H1 (cell line): ENCODE measurements around the gene GNAS. TPM values are rescaled to one million over a fixed set of nuclear protein-coding genes. Genes with fewer than 3 reads are reported as not detected.

Source experiments
- BRCA1 ChIP-seq: IDR thresholded peaks from 2 replicates; pipeline ENCODE4 v1.6.1; 2012; ENCODE audit warnings: low read depth, low read length, improper control_type of control experiment
- CBX5 ChIP-seq: fragments of 300-800, 300-1000 bp; sonication (generic); IDR thresholded peaks from 2 replicates; pipeline ENCODE4 v1.7.1; 2016; ENCODE audit warnings: antibody characterized with exemption, low read length, low read depth
- CHD7 ChIP-seq: fragments of 300-600 bp; sonication (generic); IDR thresholded peaks from 2 replicates; pipeline ENCODE4 v1.7.1; 2012; ENCODE audit warnings: low read length, moderate library complexity, mild to moderate bottlenecking, inconsistent platforms; ENCODE audit not compliant: insufficient replicate concordance
- CTCF ChIP-seq, 3 experiments: IDR thresholded peaks; 1 replicate in 2 of 3; 2 replicates in 1 of 3; pipeline versions ENCODE4 v1.5.1 to v1.6.1; 2011; ENCODE audit warnings: low read length in 3 of 3, mild to moderate bottlenecking in 3 of 3, inconsistent platforms in 2 of 3, low read depth in 1 of 3, moderate library complexity in 1 of 3; ENCODE audit not compliant: insufficient read depth in 1 of 3; ENCODE audit errors: control extremely low read depth in 1 of 3
- FOSL1 ChIP-seq: IDR thresholded peaks from 2 replicates; pipeline ENCODE4 v1.6.1; 2011; ENCODE audit warnings: mild to moderate bottlenecking, low read depth, low read length, moderate library complexity; ENCODE audit not compliant: insufficient read depth
- JUND ChIP-seq: IDR thresholded peaks from 2 replicates; pipeline ENCODE4 v1.6.1; 2011; ENCODE audit warnings: mild to moderate bottlenecking, improper control_type of control experiment, low read length
- SAP30 ChIP-seq: fragments of 300-600 bp; sonication (generic); IDR thresholded peaks from 2 replicates; pipeline ENCODE4 v1.7.1; 2012; ENCODE audit warnings: low read length, moderate library complexity, mild to moderate bottlenecking, inconsistent platforms; ENCODE audit not compliant: insufficient read depth, insufficient replicate concordance
- TAF1 ChIP-seq: IDR thresholded peaks from 2 replicates; pipeline ENCODE4 v1.6.1; 2011; ENCODE audit warnings: mild to moderate bottlenecking, low read depth, low read length
- polyA plus RNA-seq, 7 experiments: library from polyadenylated mRNA; depleted of rRNA in 3 of 7; stranded (reverse) in 5 of 7; unstranded in 2 of 7; fragments of >200 nt in 5 of 7; fragments of 200-250 nt in 2 of 7; gene quantifications; 1 replicate in 5 of 7; 2 replicates in 1 of 7; 4 replicates in 1 of 7; pipeline versions ENCODE4 v1.2.1 to v1.2.3, GENCODE V29; 2011 to 2013; ENCODE audit warnings: missing spikeins in 2 of 7, mixed read lengths in 2 of 7
- total RNA-seq: library from RNA; stranded (reverse); fragmentation: NEBNext Ultra II Directional; extraction: Animal tissue kit (Norgen Biotek cat#: 25700); gene quantifications from 2 replicates; pipeline ENCODE4 v1.2.1, GENCODE V29; 2021

The GNAS gene
- total and polyA plus RNA-seq, 2 of the 8 experiments (the other 6 are each of a cell fraction or from before 2014, with no cell fraction given): 989 to 1,613 TPM

- TF ChIP-seq JUND (no peak), TAF1 (no peak), FOSL1 (no peak), CHD7 (no peak), CBX5 (no peak), BRCA1 (no peak), CTCF (IDR thresholded peaks at IDR 0.05; ENCODE audit: control extremely low read depth in 1 of 3, insufficient read depth in 1 of 3, low read depth in 1 of 3, low read length in 3 of 3) (no peak), SAP30 (no peak)
Observed at GRCh38 chr20:58876437-58876836, 23.9 kb downstream of the GNAS start (continued).
